ENCODE data around the gene PEG3. TPM values are rescaled to one million over a fixed set of nuclear protein-coding genes. Genes with fewer than 3 reads are reported as not detected.

The PEG3 gene
- total and polyA plus RNA-seq, 2 of the 8 experiments (the other 6 are each of a cell fraction or from before 2014, with no cell fraction given): not detected

DNA sequence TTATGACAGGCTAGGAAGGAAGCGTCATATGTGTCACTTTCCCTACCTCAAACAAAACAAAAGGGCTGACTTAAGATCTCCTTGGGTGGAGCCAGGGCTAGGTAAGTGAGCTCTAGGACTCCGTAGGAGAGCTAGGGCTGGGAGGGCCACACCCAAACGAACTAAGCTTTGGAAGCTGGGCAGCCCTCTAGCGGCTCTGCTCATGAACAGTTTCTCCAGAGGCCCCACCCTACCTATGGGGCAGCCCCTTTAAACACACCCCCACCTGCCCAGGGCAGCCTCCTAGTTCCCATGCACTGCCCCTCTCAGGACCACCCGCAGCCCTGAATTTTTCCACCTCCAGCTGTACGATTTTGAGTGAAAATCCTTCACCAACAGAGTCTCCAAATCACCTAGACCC, 3.5 kb downstream of the PEG3 start:
- Histone ChIP-seq H3K23ac (ENCODE audit: insufficient read length) (no peak overlapping the region), H3K14ac (ENCODE audit: insufficient read length) (no peak overlapping the region), H2BK20ac (ENCODE audit: low read length) (no peak overlapping the region), H2BK12ac (ENCODE audit: low read depth, low read length) (no peak overlapping the region), H3K9me3 (ENCODE audit: insufficient read depth in 2 of 2, low read depth in 1 of 2, low read length in 1 of 2) (peaks cover 80 to 88% of the 10 kb centered on the region in 2 experiments), H3K56ac (replicated peaks; ENCODE audit: insufficient read length, low read depth, low read length) (no peak overlapping the region), H3K79me1 (ENCODE audit: low read depth, low read length) (no peaks in the 10 kb centered on the region; the same call in 1 of the 2 replicates), H2AFZ (ENCODE audit: low read length) (no peak overlapping the region), H3K4ac (replicated peaks; ENCODE audit: insufficient read length, low read depth, low read length) (no peak overlapping the region), H3K79me2 (ENCODE audit: control insufficient read depth in 1 of 2, insufficient read depth in 2 of 2, low read length in 2 of 2) (no peaks in the 10 kb centered on the region), H2AK5ac (ENCODE audit: low read depth, low read length) (no peak overlapping the region), H4K5ac (ENCODE audit: insufficient read length, low read depth, low read length) (no peak overlapping the region), H3K18ac (ENCODE audit: extremely low read depth, low read length) (no peak overlapping the region), H3K27ac (ENCODE audit: low read depth, low read length) (no peak overlapping the region), H3K4me1 (replicated peaks in 1 of 4; ENCODE audit: control insufficient read depth in 3 of 4, insufficient read depth in 4 of 4, low read length in 3 of 4) (no peaks in the 10 kb centered on the region), H3K4me3 (ENCODE audit: extremely low read depth in 1 of 4, insufficient read depth in 2 of 4, low read depth in 3 of 4, low read length in 4 of 4) (no peak overlapping the region), H2BK15ac (ENCODE audit: low read length) (no peak overlapping the region), H4K91ac (replicated peaks; ENCODE audit: insufficient read length, low read length) (no peak overlapping the region), H3K9ac (replicated peaks in 1 of 4; ENCODE audit: extremely low read depth in 1 of 4, low read depth in 3 of 4, low read length in 3 of 4) (no peak overlapping the region), H4K20me1 (replicated peaks in 1 of 2; ENCODE audit: control insufficient read depth in 1 of 2, insufficient read depth in 2 of 2, low read length in 2 of 2) (no peaks in the 10 kb centered on the region), H4K8ac (ENCODE audit: extremely low read depth, insufficient read depth, low read length) (no peak overlapping the region), H3K27me3 (replicated peaks in 1 of 4; ENCODE audit: control insufficient read depth in 3 of 4, extremely low read depth in 1 of 4, insufficient read depth in 3 of 4, low read length in 3 of 4) (no peaks in the 10 kb centered on the region), H3K4me2 (ENCODE audit: insufficient read depth in 1 of 2, low read depth in 2 of 2, low read length in 2 of 2) (no peak overlapping the region), H3K36me3 (ENCODE audit: control insufficient read depth in 2 of 4, insufficient read depth in 4 of 4, low read length in 3 of 4) (no peaks in the 10 kb centered on the region; a peak in 1 of 8 replicates), H2BK5ac (ENCODE audit: low read depth, low read length) (no peak overlapping the region), H2BK120ac (replicated peaks; ENCODE audit: low read depth, low read length) (no peak overlapping the region), H3K23me2 (ENCODE audit: low read depth, low read length) (no peaks in the 10 kb centered on the region)
- DNase-seq (ENCODE audit: low read depth in 1 of 2, low spot score in 2 of 2): no peak
- ChIA-PET CTCF (ENCODE audit: partially characterized antibody) (no interaction called here), POLR2A (ENCODE audit: partially characterized antibody) (no interaction called here)
- WGBS, 2 experiments (ENCODE audit: extremely low coverage in 1 of 2, insufficient coverage in 1 of 2, insufficient read length in 1 of 2, insufficient replicate concordance in 2 of 2, low coverage in 1 of 2, low lambda C conversion rate in 2 of 2, missing lambda C conversion rate in 1 of 2): 77% methylated on average over 6 of the region's 6 CpGs; no CpG with 5 or more reads in 1 of the 2 experiments
- FAIRE-seq: no peak
- TF ChIP-seq SRF (IDR thresholded peaks at IDR 0.05; ENCODE audit: low read depth, low read length): no peak
- TF ChIP-seq EZH2 (IDR thresholded peaks at IDR 0.05; ENCODE audit: low read depth, low read length, severe bottlenecking): no peak
- no peak for TF ChIP-seq ASH2L (IDR thresholded peaks at IDR 0.05; ENCODE audit: low read length)
- TF ChIP-seq GTF2F1 (IDR thresholded peaks at IDR 0.05; ENCODE audit: borderline replicate concordance, low read depth, low read length): no peak
- TF ChIP-seq KDM1A (IDR thresholded peaks at IDR 0.05; ENCODE audit: borderline replicate concordance, low read length): no peak
- TF ChIP-seq SIN3A (conservative IDR thresholded peaks at IDR 0.05 in 1 of 2, IDR thresholded peaks at IDR 0.05 in 1 of 2; ENCODE audit: low read depth in 1 of 2, low read length in 2 of 2): no peak
- TF ChIP-seq TEAD4 (IDR thresholded peaks at IDR 0.05; ENCODE audit: low read depth, low read length): no peak
- TF ChIP-seq YY1 (IDR thresholded peaks at IDR 0.05; ENCODE audit: low read depth, low read length): no peak
- no peak for TF ChIP-seq CREB1 (IDR thresholded peaks at IDR 0.05)
